ENCODE measurements around the gene F12. TPM values are rescaled to one million over a fixed set of nuclear protein-coding genes. Genes with fewer than 3 reads are reported as not detected.

Gene F12
- total RNA-seq, 1 donor from 2014 or later, result not detected

DNA sequence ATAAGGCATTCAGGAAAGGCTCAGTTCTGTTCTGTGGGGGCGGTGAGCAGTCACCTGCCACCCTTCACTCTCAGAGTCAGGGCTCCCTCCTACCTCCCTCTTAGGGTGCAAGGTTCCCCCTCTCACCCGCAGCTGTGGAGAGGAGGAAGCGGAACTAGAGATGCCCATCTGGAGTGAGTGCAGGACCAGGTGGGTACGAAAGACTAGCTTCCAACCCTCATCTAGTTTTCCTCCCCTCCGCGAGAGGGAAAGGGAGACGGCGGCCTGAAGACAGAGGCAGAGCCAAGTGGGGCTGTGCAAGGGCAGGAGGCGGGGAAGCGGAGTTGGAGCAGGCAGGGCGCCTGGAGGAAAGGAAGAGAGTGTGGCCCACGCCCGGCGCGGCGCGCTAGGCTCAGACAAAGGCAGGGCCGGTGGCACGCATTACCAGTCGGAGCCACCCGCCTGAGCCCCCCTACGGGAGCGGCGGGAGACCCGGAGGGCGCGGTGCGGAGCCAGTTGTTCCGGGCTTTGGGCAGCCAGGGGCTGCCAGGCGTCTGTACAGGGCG, 44.6 kb upstream of the F12 start:
- intact Hi-C loops (cut with DNase I), result loop anchor here (1.0 to 10.0 kb wide), 6 partner anchors 28 to 339 kb away; partner anchors contain the start of genes GRK6 and MXD3

DNA sequence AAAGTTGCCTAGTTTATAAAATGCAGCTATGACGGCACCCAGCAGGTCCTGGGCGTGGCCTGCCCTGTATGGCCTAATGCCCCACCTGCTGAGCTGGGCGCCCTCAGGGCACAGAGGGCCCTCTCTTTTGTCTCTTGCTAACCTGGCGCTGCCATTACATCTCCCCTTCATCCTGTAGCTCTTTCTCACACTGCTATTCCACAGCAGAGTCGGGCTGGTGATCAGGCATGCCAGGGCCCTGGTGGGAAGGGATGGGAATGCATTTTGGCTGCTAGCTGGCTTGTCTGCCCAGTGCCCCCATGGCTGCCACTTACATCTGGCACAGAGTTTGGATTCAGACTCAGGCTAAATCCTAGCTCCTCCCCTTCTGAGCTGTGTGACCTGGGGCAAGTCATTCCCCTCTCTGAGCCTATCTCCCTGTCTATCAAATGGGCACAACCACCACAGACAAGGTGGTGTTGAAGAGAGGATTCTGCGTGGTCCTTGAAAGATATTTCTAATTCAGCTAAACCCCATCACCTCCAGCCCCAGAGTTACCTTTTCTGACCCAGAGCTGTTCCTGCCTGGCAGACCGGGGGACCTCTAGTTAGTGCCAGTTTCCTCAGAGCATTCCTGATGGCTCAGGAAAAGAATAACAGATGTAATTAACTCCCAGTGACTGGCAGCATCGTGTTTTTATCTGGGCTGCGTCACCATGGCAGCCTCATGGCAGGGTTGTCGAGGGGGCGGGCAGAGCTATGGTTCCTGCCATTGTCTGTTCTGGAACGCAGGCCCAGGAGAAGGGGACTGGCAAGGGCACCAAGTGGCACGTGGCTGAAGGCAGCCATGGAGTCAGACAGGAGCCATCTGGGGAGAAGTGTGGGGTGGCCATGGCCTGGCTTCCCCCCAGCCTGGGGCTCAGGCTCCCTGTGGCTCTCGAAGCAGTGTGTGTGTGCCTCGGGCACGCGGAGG, 43.6 kb upstream of the F12 start:
- Histone ChIP-seq H3K4me3 (no peak overlapping the region), H3K9me3 (no peaks in the 10 kb centered on the region), H3K27me3 (no peaks in the 10 kb centered on the region), H3K27ac (no peak overlapping the region), H3K4me1 (peaks cover 21 to 29% of the 10 kb centered on the region in 2 donors), H3K36me3 (peaks cover under 1 to 2% of the 10 kb centered on the region in 2 donors)
- TF ChIP-seq, protein P1, sequence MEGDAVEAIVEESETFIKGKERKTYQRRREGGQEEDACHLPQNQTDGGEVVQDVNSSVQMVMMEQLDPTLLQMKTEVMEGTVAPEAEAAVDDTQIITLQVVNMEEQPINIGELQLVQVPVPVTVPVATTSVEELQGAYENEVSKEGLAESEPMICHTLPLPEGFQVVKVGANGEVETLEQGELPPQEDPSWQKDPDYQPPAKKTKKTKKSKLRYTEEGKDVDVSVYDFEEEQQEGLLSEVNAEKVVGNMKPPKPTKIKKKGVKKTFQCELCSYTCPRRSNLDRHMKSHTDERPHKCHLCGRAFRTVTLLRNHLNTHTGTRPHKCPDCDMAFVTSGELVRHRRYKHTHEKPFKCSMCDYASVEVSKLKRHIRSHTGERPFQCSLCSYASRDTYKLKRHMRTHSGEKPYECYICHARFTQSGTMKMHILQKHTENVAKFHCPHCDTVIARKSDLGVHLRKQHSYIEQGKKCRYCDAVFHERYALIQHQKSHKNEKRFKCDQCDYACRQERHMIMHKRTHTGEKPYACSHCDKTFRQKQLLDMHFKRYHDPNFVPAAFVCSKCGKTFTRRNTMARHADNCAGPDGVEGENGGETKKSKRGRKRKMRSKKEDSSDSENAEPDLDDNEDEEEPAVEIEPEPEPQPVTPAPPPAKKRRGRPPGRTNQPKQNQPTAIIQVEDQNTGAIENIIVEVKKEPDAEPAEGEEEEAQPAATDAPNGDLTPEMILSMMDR (IDR thresholded peaks at IDR 0.05), result no peak
- no peak for DNase-seq (ENCODE audit: low spot score in 2 of 2)
- intact Hi-C loops (cut with DNase I), result loop anchor here (5.0 to 10.0 kb wide), 2 partner anchors 141 to 338 kb away; partner anchors contain the start of gene MXD3

More for the DNA sequence above, 44.6 kb upstream of the F12 start:
- Histone ChIP-seq H3K36me3 (peaks cover 10 to 12% of the 10 kb centered on the region in 2 donors), H3K4me3 (peak overlapping the region; percentile 35 to 92), H3K9me3 (no peaks in the 10 kb centered on the region), H3K27me3 (no peaks in the 10 kb centered on the region), H3K27ac (peak overlapping the region; percentile 16 to 23), H3K4me1 (peaks cover 18 to 22% of the 10 kb centered on the region in 2 donors)
- TF ChIP-seq, protein P1 (IDR thresholded peaks at IDR 0.05), result no peak
- DNase-seq (ENCODE audit: low spot score in 2 of 2), result no peak

DNA sequence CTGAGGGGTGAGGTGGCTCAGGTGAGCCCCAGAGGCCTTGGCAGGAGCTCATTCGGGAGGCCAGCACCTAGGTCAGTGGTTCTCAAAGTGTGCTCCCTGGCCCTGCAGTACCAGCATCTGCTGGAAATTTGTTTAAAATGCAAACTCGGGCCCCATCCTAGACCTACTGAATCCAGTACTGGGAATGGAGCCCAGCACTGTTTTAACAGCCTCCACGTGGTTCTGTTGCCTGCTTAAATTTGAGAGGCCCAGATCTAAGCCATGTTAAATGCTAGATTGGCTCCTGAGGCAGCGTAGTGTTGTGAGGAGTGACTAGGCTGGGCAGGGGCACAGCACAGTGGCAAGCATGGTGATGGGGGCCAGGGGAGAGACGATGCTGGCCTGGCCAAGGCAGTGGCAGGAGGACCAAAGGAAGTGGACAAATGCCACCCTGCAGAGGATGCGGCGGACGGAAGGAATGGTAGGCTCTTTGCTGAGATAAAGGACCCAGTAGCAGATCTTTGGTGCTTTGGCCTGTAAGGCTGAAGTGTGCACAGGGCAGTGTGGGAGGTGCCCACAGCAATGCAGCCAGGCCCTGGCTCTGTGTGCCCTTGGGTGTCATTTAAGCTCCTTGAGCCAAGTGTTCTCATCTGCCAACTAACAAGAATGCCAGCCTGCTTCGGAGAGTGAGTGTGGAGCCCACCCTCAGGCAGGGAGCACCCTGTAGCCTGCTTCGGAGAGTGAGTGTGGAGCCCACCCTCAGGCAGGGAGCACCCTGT, 41.5 kb upstream of the F12 start:
- H3K9me3 ChIP-seq, result no peaks in the 10 kb centered on the region
- H3K36me3 ChIP-seq, result no peaks in the 10 kb centered on the region
- no peaks in the 10 kb centered on the region for H3K27me3 ChIP-seq
- TF ChIP-seq, protein P1 (IDR thresholded peaks at IDR 0.05), result no peak
- no peak overlapping the region for H3K27ac ChIP-seq
- no peak for DNase-seq (ENCODE audit: low spot score in 2 of 2)
- peaks cover 24 to 33% of the 10 kb centered on the region in 2 donors for H3K4me1 ChIP-seq
- H3K4me3 ChIP-seq, result no peak overlapping the region
- intact Hi-C loops (cut with DNase I), result loop anchor here (5.0 to 10.0 kb wide), 2 partner anchors 139 to 336 kb away; partner anchors contain the start of gene MXD3

DNA sequence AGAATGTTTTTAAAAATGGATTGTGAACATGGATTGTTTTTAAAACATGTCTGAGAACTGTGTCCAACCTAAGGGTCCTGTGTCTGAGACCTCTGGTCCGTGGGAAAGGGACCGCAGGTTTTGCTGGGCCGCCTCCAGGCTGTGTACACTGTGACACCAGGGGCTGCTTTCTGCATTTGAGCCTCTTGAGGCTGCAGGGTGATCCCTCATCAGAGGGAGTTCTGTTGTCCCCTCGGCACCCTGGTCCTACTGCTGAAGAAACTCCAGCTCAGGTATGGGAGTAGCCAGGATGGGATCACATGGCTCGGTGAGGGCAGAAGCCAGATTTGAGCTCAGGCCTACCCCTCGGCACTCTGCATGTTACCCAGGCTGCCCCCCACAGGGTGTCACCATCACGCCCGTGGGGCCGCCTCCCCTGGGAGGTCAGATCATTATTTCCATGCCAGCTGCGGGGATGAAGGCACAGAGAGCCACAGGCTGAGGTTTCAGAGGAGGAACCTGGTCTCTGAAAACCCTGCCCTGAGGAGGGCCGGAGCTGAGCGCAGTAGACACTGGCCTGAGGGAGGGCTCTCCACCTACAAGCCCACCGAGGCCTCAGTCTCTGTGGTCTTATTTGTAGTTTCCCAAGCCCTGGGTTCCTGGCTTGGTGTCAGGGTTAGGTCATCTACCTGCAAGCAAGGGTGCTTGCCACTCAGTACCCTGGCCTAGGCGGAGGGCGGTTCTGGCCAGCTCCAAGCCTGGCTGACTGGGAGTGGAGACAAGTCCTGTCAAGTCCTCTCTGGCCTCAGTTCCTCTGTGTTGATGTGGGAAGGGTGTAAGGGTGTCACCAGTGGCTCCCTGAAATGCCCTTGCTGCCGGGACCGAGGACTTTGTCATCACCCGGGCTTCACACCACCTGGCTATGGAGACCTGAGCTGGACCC, 40.0 kb upstream of the F12 start:
- Histone ChIP-seq H3K27me3 (no peaks in the 10 kb centered on the region), H3K36me3 (no peaks in the 10 kb centered on the region), H3K9me3 (no peaks in the 10 kb centered on the region), H3K27ac (no peak overlapping the region), H3K4me1 (peaks cover 17 to 29% of the 10 kb centered on the region in 2 donors), H3K4me3 (no peak overlapping the region)
- no peak for DNase-seq (ENCODE audit: low spot score in 2 of 2)
- TF ChIP-seq, protein P1 (IDR thresholded peaks at IDR 0.05), result no peak
- intact Hi-C loops (cut with DNase I), result loop anchor here (5.0 to 10.0 kb wide), 2 partner anchors 137 to 335 kb away; partner anchors contain the start of gene MXD3
